C4-2B (cell line): Measurements from ENCODE around the gene AHDC1.

Source experiments
- H3K27ac ChIP-seq: fragments of 450-650 bp; 2 replicates; pipeline ENCODE4 v1.5.1; 2017
- ZFX ChIP-seq: fragments of 450-650 bp; IDR thresholded peaks from 2 replicates; pipeline ENCODE4 v1.6.1; 2017
- TF ChIP-seq, protein P1 (sequence below): fragments of 450-650 bp; conservative IDR thresholded peaks from 2 replicates; pipeline ENCODE4 v1.5.1; 2017; ENCODE audit warnings: mild to moderate bottlenecking

Gene AHDC1

DNA sequence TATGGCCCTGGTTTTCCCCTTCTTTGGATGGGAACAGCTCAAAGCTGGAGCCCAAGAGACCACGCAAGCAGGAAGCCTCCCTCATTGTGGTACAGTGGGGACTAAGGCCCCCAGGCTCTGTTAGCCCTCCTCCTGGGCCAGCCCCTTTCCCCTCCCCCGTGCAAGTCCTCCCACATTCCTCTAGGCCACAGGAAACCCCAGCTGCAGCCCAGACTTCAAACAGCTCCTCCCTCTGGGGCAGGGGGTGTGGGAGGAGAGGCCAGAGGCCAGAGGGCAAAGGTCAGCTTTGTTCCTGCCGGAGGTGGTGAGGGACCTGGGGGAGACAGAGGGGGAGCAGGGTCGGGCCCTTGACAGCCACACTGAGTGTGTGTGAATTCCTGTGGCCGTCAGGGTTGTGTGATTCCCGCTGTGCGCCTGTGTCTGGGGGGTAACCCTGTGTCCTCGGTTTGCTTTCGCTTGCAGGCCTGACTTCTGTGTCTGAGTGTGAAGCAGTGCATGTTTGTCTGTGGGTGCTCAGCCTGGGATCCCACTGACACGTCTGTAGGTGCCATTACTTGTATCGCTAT, 3.4 kb upstream of the AHDC1 start:
- no peak for TF ChIP-seq ZFX
- TF ChIP-seq, protein P1, sequence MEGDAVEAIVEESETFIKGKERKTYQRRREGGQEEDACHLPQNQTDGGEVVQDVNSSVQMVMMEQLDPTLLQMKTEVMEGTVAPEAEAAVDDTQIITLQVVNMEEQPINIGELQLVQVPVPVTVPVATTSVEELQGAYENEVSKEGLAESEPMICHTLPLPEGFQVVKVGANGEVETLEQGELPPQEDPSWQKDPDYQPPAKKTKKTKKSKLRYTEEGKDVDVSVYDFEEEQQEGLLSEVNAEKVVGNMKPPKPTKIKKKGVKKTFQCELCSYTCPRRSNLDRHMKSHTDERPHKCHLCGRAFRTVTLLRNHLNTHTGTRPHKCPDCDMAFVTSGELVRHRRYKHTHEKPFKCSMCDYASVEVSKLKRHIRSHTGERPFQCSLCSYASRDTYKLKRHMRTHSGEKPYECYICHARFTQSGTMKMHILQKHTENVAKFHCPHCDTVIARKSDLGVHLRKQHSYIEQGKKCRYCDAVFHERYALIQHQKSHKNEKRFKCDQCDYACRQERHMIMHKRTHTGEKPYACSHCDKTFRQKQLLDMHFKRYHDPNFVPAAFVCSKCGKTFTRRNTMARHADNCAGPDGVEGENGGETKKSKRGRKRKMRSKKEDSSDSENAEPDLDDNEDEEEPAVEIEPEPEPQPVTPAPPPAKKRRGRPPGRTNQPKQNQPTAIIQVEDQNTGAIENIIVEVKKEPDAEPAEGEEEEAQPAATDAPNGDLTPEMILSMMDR: no peak

DNA sequence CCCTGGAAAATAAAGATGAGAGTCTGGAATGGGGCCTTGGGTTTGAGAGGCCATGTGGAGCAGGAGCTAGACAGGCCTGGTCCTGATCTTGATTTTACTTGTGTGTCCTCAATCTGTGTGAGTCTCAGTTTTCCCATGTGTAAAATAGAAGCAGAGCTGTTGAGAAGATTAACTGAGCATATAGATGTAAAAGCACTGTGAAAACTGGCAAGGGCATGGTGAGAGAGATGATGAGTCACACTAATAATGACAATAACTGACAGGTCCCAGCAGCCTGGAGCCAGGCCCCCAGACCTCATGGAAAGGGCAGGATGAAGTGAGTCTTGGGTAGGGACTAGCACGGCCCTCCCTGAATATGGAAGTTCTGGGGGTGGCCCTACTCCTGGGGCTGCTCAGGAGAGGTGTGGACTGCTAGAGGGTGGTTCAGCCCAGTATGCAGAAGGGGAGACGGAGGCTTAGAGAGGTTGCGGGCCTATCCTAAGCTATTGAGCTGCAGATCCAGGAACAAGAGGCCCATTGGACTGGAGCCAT, 2.8 kb upstream of the AHDC1 start:
- no peak overlapping the region for H3K27ac ChIP-seq

More for the DNA sequence above, 3.4 kb upstream of the AHDC1 start:
- no peak overlapping the region for H3K27ac ChIP-seq

DNA sequence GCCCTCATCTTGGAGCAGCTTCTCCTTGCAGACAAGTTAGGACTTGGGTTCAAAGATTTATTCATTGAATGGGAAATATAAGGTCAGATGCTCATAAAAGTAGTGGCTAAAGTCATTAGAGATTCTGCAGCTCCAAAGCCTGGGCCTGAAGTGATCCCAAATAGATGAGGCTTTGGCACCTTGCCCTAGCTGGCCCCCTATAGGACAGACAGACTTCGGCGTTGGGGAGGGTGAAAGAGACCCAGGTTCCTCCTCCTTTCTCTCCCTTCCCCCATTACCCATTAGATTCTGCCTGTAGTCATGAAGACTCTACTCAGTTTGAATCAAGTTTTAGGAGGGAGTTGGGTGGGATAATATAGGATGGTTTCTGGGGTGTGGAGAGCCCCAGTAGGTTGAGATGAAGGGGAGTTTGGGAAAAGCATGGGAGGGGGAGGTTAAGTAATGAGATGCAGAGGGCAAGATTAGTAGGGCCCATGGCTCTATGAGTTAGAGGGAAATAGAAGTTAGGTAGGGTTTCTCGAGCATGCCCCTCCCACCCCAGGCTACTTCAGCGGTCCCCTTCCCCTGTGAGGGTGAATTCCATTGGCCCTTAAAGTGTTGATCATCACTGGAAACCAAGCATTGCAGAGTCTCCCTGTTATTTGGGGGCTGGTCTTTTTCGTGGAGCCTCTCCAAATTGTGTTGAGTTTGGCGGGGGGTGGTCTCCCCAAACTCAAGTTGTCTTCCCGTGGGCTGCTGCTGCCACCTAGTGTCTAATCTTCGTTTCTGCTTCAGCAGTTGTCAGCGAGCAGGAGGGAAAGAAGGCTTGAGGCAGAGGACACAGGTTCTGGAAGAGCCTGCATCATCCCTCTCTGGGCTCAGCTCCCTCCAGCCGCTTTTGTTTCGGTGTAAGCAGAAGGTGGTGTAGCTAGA, 2.1 kb upstream of the AHDC1 start:
- H3K27ac ChIP-seq: no peak overlapping the region
- TF ChIP-seq, protein P1: peak; percentile 91
- TF ChIP-seq ZFX: no peak

More for the DNA sequence above, 2.8 kb upstream of the AHDC1 start:
- TF ChIP-seq, protein P1: peak; percentile 47
- TF ChIP-seq ZFX: no peak

DNA sequence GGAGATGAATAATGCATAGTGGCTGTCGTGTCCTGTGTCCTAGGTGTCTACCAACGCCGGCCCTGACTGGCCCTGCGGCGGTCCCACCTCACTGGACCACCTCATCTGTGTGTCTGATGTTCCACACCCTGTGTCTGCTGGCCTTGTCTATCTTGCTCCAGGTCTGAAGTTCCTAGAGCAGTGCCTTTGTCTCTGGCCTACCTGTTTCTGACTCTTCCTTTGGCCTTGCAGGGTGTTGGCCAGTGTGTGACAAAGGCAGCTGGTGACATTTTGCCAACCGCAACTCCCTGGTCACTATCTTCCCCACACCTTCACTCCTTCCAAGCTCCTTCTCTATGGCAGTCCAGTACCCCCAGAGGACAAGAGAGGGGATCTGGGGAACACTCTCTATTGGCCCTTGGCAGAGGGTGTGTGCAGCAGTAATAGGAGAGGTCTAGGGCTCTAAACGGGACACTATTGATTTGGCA, 1.4 kb upstream of the AHDC1 start:
- TF ChIP-seq, protein P1: no peak
- TF ChIP-seq ZFX: no peak

DNA sequence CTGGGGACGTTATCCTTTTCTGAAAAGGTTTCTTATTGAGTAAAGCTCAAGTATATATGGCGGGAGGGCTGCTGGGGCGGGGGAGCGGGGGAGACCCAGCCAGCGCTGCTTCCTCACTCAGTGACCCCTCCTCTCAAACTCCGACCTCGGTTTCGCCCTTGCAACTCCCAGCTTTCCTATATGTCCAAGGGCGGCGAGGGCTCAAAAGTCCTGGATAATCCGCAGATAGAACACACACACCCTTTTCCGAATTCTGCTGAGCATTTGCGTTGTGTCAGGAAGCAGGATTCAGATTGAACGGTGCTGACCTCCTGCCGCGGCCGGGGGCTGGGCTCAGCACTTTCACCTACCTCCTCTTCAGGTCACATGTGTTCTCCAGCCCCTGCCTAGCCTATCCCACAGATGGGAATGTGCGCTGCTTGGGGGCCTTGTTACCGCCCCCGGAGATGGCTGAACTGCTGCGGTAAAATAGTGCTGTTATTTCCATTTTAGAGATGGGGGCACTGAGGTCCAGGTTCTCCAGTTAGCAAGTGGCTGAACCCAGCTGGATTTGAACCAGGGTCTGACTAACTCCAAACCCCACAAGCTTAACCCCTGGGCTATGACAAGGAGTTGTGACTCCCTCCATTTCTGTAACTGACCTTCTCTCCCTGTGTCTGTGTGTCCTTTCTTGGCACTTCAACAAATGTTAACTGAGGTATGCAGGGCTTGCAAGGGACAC, 795 bp upstream of the AHDC1 start:
- H3K27ac ChIP-seq: no peak overlapping the region
- TF ChIP-seq, protein P1: no peak
- TF ChIP-seq ZFX: no peak

More for the DNA sequence above, 1.4 kb upstream of the AHDC1 start:
- no peak overlapping the region for H3K27ac ChIP-seq

DNA sequence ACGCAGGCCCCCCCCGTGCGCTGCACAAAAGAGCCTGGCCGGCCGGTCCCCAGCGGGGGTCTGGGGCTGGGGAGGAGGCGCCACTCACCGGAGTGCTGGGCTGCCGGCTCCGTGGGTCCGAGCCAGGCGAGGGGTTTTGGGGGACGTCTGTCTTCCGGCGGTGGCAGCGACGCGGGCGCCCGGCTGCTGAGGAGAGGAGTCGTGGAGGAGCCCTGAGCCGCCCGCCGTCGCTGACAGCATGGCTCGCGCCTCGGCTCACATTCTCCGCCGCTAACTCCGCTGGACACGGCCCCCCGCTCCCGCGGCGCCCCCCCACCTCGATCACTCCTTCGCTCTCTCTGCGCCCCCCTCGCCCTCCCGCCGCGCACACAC, 649 bp downstream of the AHDC1 start:
- peak overlapping the region; percentile 80 for H3K27ac ChIP-seq
- TF ChIP-seq, protein P1: no peak
- TF ChIP-seq ZFX: 0 out of 2 replicates have a peak, but pooled peaks have one; percentile 22
